Measurements from ENCODE around the gene MAP7.

MAP7 gene

GRCh38 chr6:136468711-136469110, 81.5 kb downstream of the MAP7 start:
- H4K91ac ChIP-seq (ENCODE audit: low read depth, low read length, poor library complexity), result no peak overlapping the region
- DNase-seq (ENCODE audit: low spot score), result no peak
- H3K27me3 ChIP-seq (ENCODE audit: control insufficient read depth in 3 of 3, insufficient read depth in 3 of 3, low read depth in 1 of 3, low read length in 3 of 3), result no peaks in the 10 kb centered on the region
- H2BK12ac ChIP-seq (ENCODE audit: low read length), result no peak overlapping the region
- H3K9ac ChIP-seq (ENCODE audit: low read depth, low read length, poor library complexity), result no peak overlapping the region
- H3K23ac ChIP-seq (ENCODE audit: low read depth, low read length, poor library complexity), result no peak overlapping the region
- peaks cover 0 to 5% of the 10 kb centered on the region in 2 donors for H3K9me3 ChIP-seq (replicated peaks in 1 of 2; ENCODE audit: control insufficient read depth in 2 of 2, insufficient read depth in 1 of 2, low read depth in 1 of 2, low read length in 2 of 2)
- no peak overlapping the region for H3K27ac ChIP-seq (replicated peaks; ENCODE audit: low read length)
- H3K36me3 ChIP-seq (replicated peaks in 1 of 2; ENCODE audit: control insufficient read depth in 2 of 2, insufficient read depth in 2 of 2, low read length in 2 of 2), result no peaks in the 10 kb centered on the region
- no peak overlapping the region for H2BK15ac ChIP-seq (ENCODE audit: low read length)
- H3K4me2 ChIP-seq (ENCODE audit: insufficient read depth, low read length, poor library complexity, severe bottlenecking), result no peak overlapping the region
- no peaks in the 10 kb centered on the region for H3K79me1 ChIP-seq (ENCODE audit: low read depth, low read length)
- H2BK5ac ChIP-seq (ENCODE audit: low read length), result no peak overlapping the region
- no peak overlapping the region for H2AFZ ChIP-seq (ENCODE audit: low read length)
- no CpG with 5 or more reads among the region's 3 CpGs for WGBS, 2 donors (ENCODE audit: extremely low coverage in 2 of 2, insufficient read length in 2 of 2, insufficient replicate concordance in 1 of 2)
- no peak overlapping the region for H2AK5ac ChIP-seq (ENCODE audit: low read depth, low read length)
- no peak overlapping the region for H2BK120ac ChIP-seq (ENCODE audit: low read depth, low read length)
- no peak overlapping the region for H3K14ac ChIP-seq (ENCODE audit: low read length)
- no peak overlapping the region for H4K8ac ChIP-seq (ENCODE audit: low read depth, low read length)
- H3K4me3 ChIP-seq (ENCODE audit: low read length in 2 of 2), result no peak overlapping the region
- no peak overlapping the region for H3K18ac ChIP-seq (ENCODE audit: low read length)
- no peak overlapping the region for H3K4ac ChIP-seq (ENCODE audit: low read length)
- H3K4me1 ChIP-seq (ENCODE audit: control insufficient read depth in 2 of 2, insufficient read depth in 1 of 2, low read depth in 1 of 2, low read length in 2 of 2), result peaks cover 4 to 5% of the 10 kb centered on the region in 2 donors

- H3K4me1 ChIP-seq (ENCODE audit: control insufficient read depth in 2 of 2, insufficient read depth in 1 of 2, low read depth in 1 of 2, low read length in 2 of 2), result peaks cover 4 to 5% of the 10 kb centered on the region in 2 donors
- no peak overlapping the region for H3K23ac ChIP-seq (ENCODE audit: low read depth, low read length, poor library complexity)
- H3K9ac ChIP-seq (ENCODE audit: low read depth, low read length, poor library complexity), result no peak overlapping the region
- H3K9me3 ChIP-seq (replicated peaks in 1 of 2; ENCODE audit: control insufficient read depth in 2 of 2, insufficient read depth in 1 of 2, low read depth in 1 of 2, low read length in 2 of 2), result peaks cover 0 to 5% of the 10 kb centered on the region in 2 donors
- H3K27ac ChIP-seq (replicated peaks; ENCODE audit: low read length), result no peak overlapping the region
- no peak overlapping the region for H3K14ac ChIP-seq (ENCODE audit: low read length)
- no peak for DNase-seq (ENCODE audit: low spot score)
- H2BK12ac ChIP-seq (ENCODE audit: low read length), result no peak overlapping the region
- peak overlapping the region; percentile 65 for H2AFZ ChIP-seq (ENCODE audit: low read length)
- no peak overlapping the region for H2BK5ac ChIP-seq (ENCODE audit: low read length)
- no peak overlapping the region for H3K18ac ChIP-seq (ENCODE audit: low read length)
- no peak overlapping the region for H3K4ac ChIP-seq (ENCODE audit: low read length)
- H3K4me3 ChIP-seq (ENCODE audit: low read length in 2 of 2), result no peak overlapping the region
- H4K91ac ChIP-seq (ENCODE audit: low read depth, low read length, poor library complexity), result no peak overlapping the region
- no peak overlapping the region for H3K4me2 ChIP-seq (ENCODE audit: insufficient read depth, low read length, poor library complexity, severe bottlenecking)
- no peaks in the 10 kb centered on the region for H3K27me3 ChIP-seq (ENCODE audit: control insufficient read depth in 3 of 3, insufficient read depth in 3 of 3, low read depth in 1 of 3, low read length in 3 of 3)
- no peak overlapping the region for H2BK15ac ChIP-seq (ENCODE audit: low read length)
- no peak overlapping the region for H2BK120ac ChIP-seq (ENCODE audit: low read depth, low read length)
- WGBS, 2 donors (ENCODE audit: extremely low coverage in 2 of 2, insufficient read length in 2 of 2, insufficient replicate concordance in 1 of 2), result no CpG with 5 or more reads among the region's 1 CpG
- no peak overlapping the region for H4K8ac ChIP-seq (ENCODE audit: low read depth, low read length)
- no peaks in the 10 kb centered on the region for H3K36me3 ChIP-seq (replicated peaks in 1 of 2; ENCODE audit: control insufficient read depth in 2 of 2, insufficient read depth in 2 of 2, low read length in 2 of 2)
- H2AK5ac ChIP-seq (ENCODE audit: low read depth, low read length), result no peak overlapping the region
- H3K79me1 ChIP-seq (ENCODE audit: low read depth, low read length), result no peaks in the 10 kb centered on the region
Measured at GRCh38 chr6:136467186-136467585, 83.0 kb downstream of the MAP7 start.

DNA sequence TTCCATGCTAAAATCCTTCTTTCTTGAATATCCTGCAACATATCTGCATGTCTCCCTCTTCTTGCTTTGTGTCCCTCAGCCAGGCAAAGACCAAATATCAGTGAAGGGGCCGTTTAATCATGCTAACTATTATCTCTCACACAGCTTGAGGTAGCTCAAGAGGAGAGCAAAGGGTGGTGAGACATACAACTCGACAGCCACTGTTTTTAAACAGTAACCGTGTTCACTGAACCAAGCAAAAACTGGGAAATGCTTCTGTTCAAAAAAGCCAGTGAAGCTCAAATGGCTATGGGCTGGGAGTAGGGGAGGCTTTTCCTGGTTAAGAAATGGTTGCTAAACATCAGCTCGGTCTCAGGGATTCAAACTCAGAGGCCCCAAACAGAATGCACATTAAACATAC, 83.4 kb downstream of the MAP7 start:
- Histone ChIP-seq H3K4ac (ENCODE audit: low read length) (no peak overlapping the region), H4K8ac (ENCODE audit: low read depth, low read length) (no peak overlapping the region), H2BK15ac (ENCODE audit: low read length) (no peak overlapping the region), H2AFZ (ENCODE audit: low read length) (peak overlapping the region; percentile 65), H2BK120ac (ENCODE audit: low read depth, low read length) (no peak overlapping the region), H3K18ac (ENCODE audit: low read length) (no peak overlapping the region), H3K36me3 (replicated peaks in 1 of 2; ENCODE audit: control insufficient read depth in 2 of 2, insufficient read depth in 2 of 2, low read length in 2 of 2) (no peaks in the 10 kb centered on the region), H3K23ac (ENCODE audit: low read depth, low read length, poor library complexity) (no peak overlapping the region), H3K4me1 (ENCODE audit: control insufficient read depth in 2 of 2, insufficient read depth in 1 of 2, low read depth in 1 of 2, low read length in 2 of 2) (peaks cover 4 to 5% of the 10 kb centered on the region in 2 donors), H2AK5ac (ENCODE audit: low read depth, low read length) (no peak overlapping the region), H4K91ac (ENCODE audit: low read depth, low read length, poor library complexity) (no peak overlapping the region), H3K79me1 (ENCODE audit: low read depth, low read length) (no peaks in the 10 kb centered on the region), H3K4me2 (ENCODE audit: insufficient read depth, low read length, poor library complexity, severe bottlenecking) (peak overlapping the region; percentile 23), H3K27me3 (ENCODE audit: control insufficient read depth in 3 of 3, insufficient read depth in 3 of 3, low read depth in 1 of 3, low read length in 3 of 3) (no peaks in the 10 kb centered on the region), H3K14ac (ENCODE audit: low read length) (no peak overlapping the region), H2BK5ac (ENCODE audit: low read length) (no peak overlapping the region), H3K9me3 (replicated peaks in 1 of 2; ENCODE audit: control insufficient read depth in 2 of 2, insufficient read depth in 1 of 2, low read depth in 1 of 2, low read length in 2 of 2) (peaks cover 0 to 5% of the 10 kb centered on the region in 2 donors), H3K27ac (replicated peaks; ENCODE audit: low read length) (no peak overlapping the region), H3K4me3 (ENCODE audit: low read length in 2 of 2) (peak overlapping the region in 1 of 2 donors; percentile 29), H2BK12ac (ENCODE audit: low read length) (no peak overlapping the region), H3K9ac (ENCODE audit: low read depth, low read length, poor library complexity) (no peak overlapping the region)
- no CpG with 5 or more reads among the region's 4 CpGs for WGBS, 2 donors (ENCODE audit: extremely low coverage in 2 of 2, insufficient read length in 2 of 2, insufficient replicate concordance in 1 of 2)
- peak; percentile 27 for DNase-seq (ENCODE audit: low spot score)

DNA sequence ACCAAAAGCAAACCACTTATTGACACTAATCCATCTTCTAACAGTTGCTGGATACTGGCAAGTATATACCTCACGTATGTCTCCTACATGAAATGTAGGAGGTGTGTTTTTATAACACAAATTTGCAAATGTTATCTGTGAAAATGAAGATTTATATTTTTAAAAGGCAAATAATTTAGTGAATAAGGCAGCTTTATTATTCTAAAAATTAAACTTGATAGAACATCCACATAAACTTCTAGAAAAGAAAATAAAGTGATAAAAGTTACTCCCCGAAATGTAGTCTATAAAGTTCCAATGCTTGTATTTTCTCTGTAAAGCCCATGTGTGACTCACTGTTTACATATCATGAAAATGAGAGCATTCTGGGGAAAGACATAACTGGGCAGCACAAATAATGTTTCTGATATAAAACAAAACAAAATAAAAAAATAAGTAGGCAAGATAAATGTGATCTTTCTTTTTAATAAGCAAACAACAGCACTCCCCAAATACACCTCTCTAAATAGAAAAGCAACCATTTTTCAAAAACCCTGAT, 84.4 kb downstream of the MAP7 start:
- Histone ChIP-seq H3K36me3 (replicated peaks in 1 of 2; ENCODE audit: control insufficient read depth in 2 of 2, insufficient read depth in 2 of 2, low read length in 2 of 2) (no peaks in the 10 kb centered on the region), H3K4me3 (ENCODE audit: low read length in 2 of 2) (peak overlapping the region in 1 of 2 donors; percentile 29), H3K79me1 (ENCODE audit: low read depth, low read length) (no peaks in the 10 kb centered on the region), H2BK5ac (ENCODE audit: low read length) (no peak overlapping the region), H3K4me2 (ENCODE audit: insufficient read depth, low read length, poor library complexity, severe bottlenecking) (no peak overlapping the region), H3K4ac (ENCODE audit: low read length) (no peak overlapping the region), H2AK5ac (ENCODE audit: low read depth, low read length) (no peak overlapping the region), H2BK12ac (ENCODE audit: low read length) (no peak overlapping the region), H3K27me3 (ENCODE audit: control insufficient read depth in 3 of 3, insufficient read depth in 3 of 3, low read depth in 1 of 3, low read length in 3 of 3) (no peaks in the 10 kb centered on the region), H2AFZ (ENCODE audit: low read length) (no peak overlapping the region), H3K4me1 (ENCODE audit: control insufficient read depth in 2 of 2, insufficient read depth in 1 of 2, low read depth in 1 of 2, low read length in 2 of 2) (peaks cover 4 to 5% of the 10 kb centered on the region in 2 donors), H3K23ac (ENCODE audit: low read depth, low read length, poor library complexity) (no peak overlapping the region), H2BK15ac (ENCODE audit: low read length) (no peak overlapping the region), H3K27ac (replicated peaks; ENCODE audit: low read length) (no peak overlapping the region), H3K18ac (ENCODE audit: low read length) (no peak overlapping the region), H3K14ac (ENCODE audit: low read length) (no peak overlapping the region), H3K9ac (ENCODE audit: low read depth, low read length, poor library complexity) (no peak overlapping the region), H4K91ac (ENCODE audit: low read depth, low read length, poor library complexity) (no peak overlapping the region), H3K9me3 (replicated peaks in 1 of 2; ENCODE audit: control insufficient read depth in 2 of 2, insufficient read depth in 1 of 2, low read depth in 1 of 2, low read length in 2 of 2) (peaks cover 0 to 5% of the 10 kb centered on the region in 2 donors), H2BK120ac (ENCODE audit: low read depth, low read length) (no peak overlapping the region), H4K8ac (ENCODE audit: low read depth, low read length) (no peak overlapping the region)
- no CpG with 5 or more reads among the region's 2 CpGs for WGBS, 2 donors (ENCODE audit: extremely low coverage in 2 of 2, insufficient read length in 2 of 2, insufficient replicate concordance in 1 of 2)
- no peak for DNase-seq (ENCODE audit: low spot score)
